SK-N-SH (cell line): ENCODE results near the gene IL18. TPM values are rescaled to one million over a fixed set of nuclear protein-coding genes. Genes with fewer than 3 reads are reported as not detected.

ENCODE experiments used
- CTCF ChIA-PET: fragments of 300-600, 350-600 bp; formaldehyde crosslinking; extraction: SDS; loops from one replicate; lab custom pipeline; 2021; lab: Yijun Ruan, JAX
- POLR2A ChIA-PET: fragments of 350-600 bp; sonication (Branson Sonifier 250); formaldehyde crosslinking; extraction: SDS; loops from one replicate; lab custom pipeline; 2020; ENCODE audit warnings: antibody characterized with exemption, inconsistent platforms; lab: Yijun Ruan, JAX
- DNase-seq: peaks from one replicate; pipeline ENCODE4 v3.0.0; 2012
- H2AFZ ChIP-seq: fragments of 200-600 bp; sonication (generic); 2 replicates; pipeline ENCODE4 v1.8.1; 2016; ENCODE audit warnings: antibody characterized with exemption, mild to moderate bottlenecking, low read depth
- H3F3A ChIP-seq: fragments of 200-600 bp; sonication (generic); replicated peaks from 2 replicates; pipeline ENCODE3; 2016; ENCODE audit warnings: antibody characterized with exemption, mild to moderate bottlenecking; ENCODE audit not compliant: insufficient read depth
- H3K27ac ChIP-seq, 2 experiments: fragments of 200-500 bp in 1 of 2; fragments of 200-600 bp in 1 of 2; sonication (Bioruptor generic) in 1 of 2; sonication (generic), shearing (Covaris generic) in 1 of 2; 2 replicates each; pipeline versions ENCODE4 v1.5.1 to v1.6.1; 2014 to 2016; ENCODE audit warnings: low read depth in 2 of 2, inconsistent platforms in 1 of 2, low read length in 1 of 2, mild to moderate bottlenecking in 1 of 2, mixed read lengths in 1 of 2
- H3K27me3 ChIP-seq: fragments of 200-600 bp; sonication (generic), shearing (Covaris generic); 2 replicates; pipeline ENCODE4 v1.6.1; 2016; ENCODE audit warnings: mixed run types; ENCODE audit not compliant: insufficient read depth
- H3K36me3 ChIP-seq, 2 experiments: fragments of 200-500 bp in 1 of 2; fragments of 200-600 bp in 1 of 2; sonication (Bioruptor generic) in 1 of 2; sonication (generic) in 1 of 2; replicated peaks in 1 of 2; 2 replicates each; pipeline versions ENCODE3 to v1.5.1; 2014 to 2016; ENCODE audit warnings: low read length in 1 of 2, mild to moderate bottlenecking in 1 of 2; ENCODE audit not compliant: insufficient read depth in 2 of 2, control insufficient read depth in 1 of 2
- H3K4me1 ChIP-seq, 2 experiments: fragments of 200-500 bp in 1 of 2; fragments of 200-600 bp in 1 of 2; sonication (Bioruptor generic) in 1 of 2; sonication (generic), shearing (Covaris generic) in 1 of 2; 2 replicates each; pipeline versions ENCODE4 v1.5.1 to v1.6.1; 2014 to 2016; ENCODE audit warnings: low read depth in 1 of 2, low read length in 1 of 2, mixed run types in 1 of 2; ENCODE audit not compliant: insufficient read depth in 2 of 2, control insufficient read depth in 1 of 2
- H3K4me2 ChIP-seq: fragments of 200-600 bp; sonication (generic), shearing (Covaris generic); 2 replicates; pipeline ENCODE4 v1.6.1; 2017; ENCODE audit warnings: mixed run types
- H3K4me3 ChIP-seq, 2 experiments: fragments of 200-500 bp in 1 of 2; fragments of 200-600 bp in 1 of 2; sonication (Bioruptor generic) in 1 of 2; sonication (generic), shearing (Covaris generic) in 1 of 2; 2 replicates each; pipeline versions ENCODE4 v1.5.1 to v1.8.1; 2014 to 2016; ENCODE audit warnings: low read depth in 2 of 2, inconsistent platforms in 1 of 2, low read length in 1 of 2, mild to moderate bottlenecking in 1 of 2, mixed read lengths in 1 of 2, moderate library complexity in 1 of 2
- H3K79me2 ChIP-seq: fragments of 200-600 bp; sonication (generic); 2 replicates; pipeline ENCODE4 v1.8.1; 2017; ENCODE audit warnings: mild to moderate bottlenecking; ENCODE audit not compliant: insufficient read depth
- H3K9ac ChIP-seq: fragments of 200-600 bp; sonication (generic); 2 replicates; pipeline ENCODE4 v1.6.1; 2017; ENCODE audit warnings: mixed run types
- H3K9me2 ChIP-seq: fragments of 200-600 bp; sonication (generic); 2 replicates; pipeline ENCODE4 v1.6.1; 2017; ENCODE audit warnings: mixed run types
- H3K9me3 ChIP-seq: fragments of 200-600 bp; sonication (generic); 2 replicates; pipeline ENCODE4 v1.6.1; 2017; ENCODE audit warnings: mixed run types, mild to moderate bottlenecking, moderate library complexity
- H4K20me1 ChIP-seq: fragments of 200-600 bp; sonication (generic); 2 replicates; pipeline ENCODE4 v1.6.1; 2017; ENCODE audit warnings: mild to moderate bottlenecking, mixed run types; ENCODE audit not compliant: insufficient read depth
- CHD2 ChIP-seq: fragments of 150-350 bp; IDR thresholded peaks from 2 replicates; pipeline ENCODE4 v1.6.1; 2018; ENCODE audit warnings: low read length; ENCODE audit not compliant: partially characterized antibody
- ELF1 ChIP-seq: IDR thresholded peaks from 2 replicates; pipeline ENCODE4 v1.4.0; 2012
- EZH2phosphoT487 ChIP-seq: fragments of 200-600 bp; sonication (generic); IDR thresholded peaks from 2 replicates; pipeline ENCODE4 v1.6.1; 2017; ENCODE audit warnings: low read depth, mixed run types, mild to moderate bottlenecking, antibody characterized with exemption, moderate library complexity, borderline replicate concordance
- FOSL2 ChIP-seq: IDR thresholded peaks from 2 replicates; pipeline ENCODE4 v1.4.0; 2012; ENCODE audit warnings: low read depth, mild to moderate bottlenecking, moderate library complexity, borderline replicate concordance
- GABPA ChIP-seq: IDR thresholded peaks from 2 replicates; pipeline ENCODE4 v1.4.0; 2012; ENCODE audit warnings: low read depth, mild to moderate bottlenecking
- MAX ChIP-seq: IDR thresholded peaks from 2 replicates; pipeline ENCODE4 v1.4.0; 2012; ENCODE audit warnings: low read depth
- MEF2A ChIP-seq: IDR thresholded peaks from 2 replicates; pipeline ENCODE4 v1.4.0; 2012; ENCODE audit warnings: low read depth, borderline replicate concordance
- NFIC ChIP-seq: IDR thresholded peaks from 2 replicates; pipeline ENCODE4 v1.4.0; 2012; ENCODE audit warnings: borderline replicate concordance
- POLR2AphosphoS5 ChIP-seq: IDR thresholded peaks from 2 replicates; pipeline ENCODE4 v1.6.1; 2012; ENCODE audit warnings: low read depth, low read length
- RAD21 ChIP-seq: IDR thresholded peaks from 2 replicates; pipeline ENCODE4 v1.6.1; 2012; ENCODE audit warnings: mild to moderate bottlenecking, low read length
- RFX5 ChIP-seq: IDR thresholded peaks from 2 replicates; pipeline ENCODE4 v1.6.1; 2012; ENCODE audit warnings: mild to moderate bottlenecking, improper control_type of control experiment, low read length
- SMC3 ChIP-seq: IDR thresholded peaks from 2 replicates; pipeline ENCODE4 v1.6.1; 2012; ENCODE audit warnings: low read depth, low read length, improper control_type of control experiment
- TEAD4 ChIP-seq: IDR thresholded peaks from 2 replicates; pipeline ENCODE4 v1.4.0; 2012; ENCODE audit warnings: mild to moderate bottlenecking, borderline replicate concordance; ENCODE audit not compliant: insufficient read depth
- USF1 ChIP-seq: IDR thresholded peaks from 2 replicates; pipeline ENCODE4 v1.4.0; 2012; ENCODE audit warnings: low read depth, borderline replicate concordance
- USF2 ChIP-seq: fragments of 150-350 bp; IDR thresholded peaks from 2 replicates; pipeline ENCODE4 v1.6.1; 2017; ENCODE audit warnings: antibody characterized with exemption, low read length, low read depth, borderline replicate concordance
- WGBS: methylation state at CpG from one replicate; pipeline ENCODE4 v1.1.6; 2017; ENCODE audit warnings: low lambda C conversion rate; 5-methylcytosine and 5-hydroxymethylcytosine counted together
- polyA plus RNA-seq, 3 experiments: library from polyadenylated mRNA; depleted of rRNA; stranded (reverse); fragments of >200 nt; gene quantifications; 2 replicates each; pipeline ENCODE4 v1.2.3, GENCODE V29; 2012
- TF ChIP-seq, protein P1 (sequence below): fragments of 200-600 bp; sonication (generic); IDR thresholded peaks from 2 replicates; pipeline ENCODE4 v1.6.1; 2017; ENCODE audit warnings: antibody characterized with exemption, mild to moderate bottlenecking, moderate library complexity
- TF ChIP-seq, protein P2 (sequence below): IDR thresholded peaks from 2 replicates; pipeline ENCODE4 v1.6.1; 2012; ENCODE audit warnings: mild to moderate bottlenecking, low read depth, low read length, moderate library complexity

Gene IL18
- polyA plus RNA-seq, 1 of the 3 experiments (the other 2 are of a cell fraction) = 0.28 TPM

DNA sequence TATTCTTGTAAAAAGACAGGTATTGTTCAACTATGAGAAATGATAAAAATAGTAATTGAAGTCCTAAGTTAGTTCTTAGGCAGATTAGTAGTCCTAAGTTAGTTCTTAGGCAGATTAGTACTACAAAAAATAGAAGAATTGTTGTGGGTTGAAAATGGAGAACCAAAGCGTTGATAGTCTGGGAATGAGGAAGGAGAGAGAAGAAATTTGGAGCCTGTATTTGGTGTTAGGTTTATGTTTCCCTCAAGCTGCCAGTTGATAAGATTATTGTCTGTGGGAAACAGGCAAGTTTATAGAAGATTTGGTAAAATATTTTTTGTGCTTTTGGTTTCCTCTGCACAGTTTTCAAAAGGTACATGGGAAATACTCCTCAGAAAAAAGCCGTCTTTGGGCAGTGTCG lies 15.0 kb upstream of the IL18 start:
- WGBS = 80% methylated on average over 3 of the region's 3 CpGs
- no peak overlapping the region for H3K27ac ChIP-seq
- H3K9me2 ChIP-seq = no peaks in the 10 kb centered on the region
- no peak for DNase-seq
- no peak overlapping the region for H3K9ac ChIP-seq
- H3K36me3 ChIP-seq = no peaks in the 10 kb centered on the region
- no peaks in the 10 kb centered on the region for H3K79me2 ChIP-seq
- H3K4me3 ChIP-seq = no peak overlapping the region
- CTCF ChIA-PET = no interaction called here
- H2AFZ ChIP-seq = no peak overlapping the region
- no peaks in the 10 kb centered on the region for H3K27me3 ChIP-seq
- TF ChIP-seq GABPA (no peak), CHD2 (no peak), POLR2AphosphoS5 (no peak), ELF1 (no peak), RAD21 (no peak), TEAD4 (no peak), USF1 (no peak), SMC3 (no peak), RFX5 (no peak), FOSL2 (no peak), EZH2phosphoT487 (no peak), MAX (no peak), MEF2A (no peak), NFIC (no peak), USF2 (no peak)
- TF ChIP-seq, protein P1, sequence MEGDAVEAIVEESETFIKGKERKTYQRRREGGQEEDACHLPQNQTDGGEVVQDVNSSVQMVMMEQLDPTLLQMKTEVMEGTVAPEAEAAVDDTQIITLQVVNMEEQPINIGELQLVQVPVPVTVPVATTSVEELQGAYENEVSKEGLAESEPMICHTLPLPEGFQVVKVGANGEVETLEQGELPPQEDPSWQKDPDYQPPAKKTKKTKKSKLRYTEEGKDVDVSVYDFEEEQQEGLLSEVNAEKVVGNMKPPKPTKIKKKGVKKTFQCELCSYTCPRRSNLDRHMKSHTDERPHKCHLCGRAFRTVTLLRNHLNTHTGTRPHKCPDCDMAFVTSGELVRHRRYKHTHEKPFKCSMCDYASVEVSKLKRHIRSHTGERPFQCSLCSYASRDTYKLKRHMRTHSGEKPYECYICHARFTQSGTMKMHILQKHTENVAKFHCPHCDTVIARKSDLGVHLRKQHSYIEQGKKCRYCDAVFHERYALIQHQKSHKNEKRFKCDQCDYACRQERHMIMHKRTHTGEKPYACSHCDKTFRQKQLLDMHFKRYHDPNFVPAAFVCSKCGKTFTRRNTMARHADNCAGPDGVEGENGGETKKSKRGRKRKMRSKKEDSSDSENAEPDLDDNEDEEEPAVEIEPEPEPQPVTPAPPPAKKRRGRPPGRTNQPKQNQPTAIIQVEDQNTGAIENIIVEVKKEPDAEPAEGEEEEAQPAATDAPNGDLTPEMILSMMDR = no peak
- TF ChIP-seq, protein P2, sequence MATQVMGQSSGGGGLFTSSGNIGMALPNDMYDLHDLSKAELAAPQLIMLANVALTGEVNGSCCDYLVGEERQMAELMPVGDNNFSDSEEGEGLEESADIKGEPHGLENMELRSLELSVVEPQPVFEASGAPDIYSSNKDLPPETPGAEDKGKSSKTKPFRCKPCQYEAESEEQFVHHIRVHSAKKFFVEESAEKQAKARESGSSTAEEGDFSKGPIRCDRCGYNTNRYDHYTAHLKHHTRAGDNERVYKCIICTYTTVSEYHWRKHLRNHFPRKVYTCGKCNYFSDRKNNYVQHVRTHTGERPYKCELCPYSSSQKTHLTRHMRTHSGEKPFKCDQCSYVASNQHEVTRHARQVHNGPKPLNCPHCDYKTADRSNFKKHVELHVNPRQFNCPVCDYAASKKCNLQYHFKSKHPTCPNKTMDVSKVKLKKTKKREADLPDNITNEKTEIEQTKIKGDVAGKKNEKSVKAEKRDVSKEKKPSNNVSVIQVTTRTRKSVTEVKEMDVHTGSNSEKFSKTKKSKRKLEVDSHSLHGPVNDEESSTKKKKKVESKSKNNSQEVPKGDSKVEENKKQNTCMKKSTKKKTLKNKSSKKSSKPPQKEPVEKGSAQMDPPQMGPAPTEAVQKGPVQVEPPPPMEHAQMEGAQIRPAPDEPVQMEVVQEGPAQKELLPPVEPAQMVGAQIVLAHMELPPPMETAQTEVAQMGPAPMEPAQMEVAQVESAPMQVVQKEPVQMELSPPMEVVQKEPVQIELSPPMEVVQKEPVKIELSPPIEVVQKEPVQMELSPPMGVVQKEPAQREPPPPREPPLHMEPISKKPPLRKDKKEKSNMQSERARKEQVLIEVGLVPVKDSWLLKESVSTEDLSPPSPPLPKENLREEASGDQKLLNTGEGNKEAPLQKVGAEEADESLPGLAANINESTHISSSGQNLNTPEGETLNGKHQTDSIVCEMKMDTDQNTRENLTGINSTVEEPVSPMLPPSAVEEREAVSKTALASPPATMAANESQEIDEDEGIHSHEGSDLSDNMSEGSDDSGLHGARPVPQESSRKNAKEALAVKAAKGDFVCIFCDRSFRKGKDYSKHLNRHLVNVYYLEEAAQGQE = no peak
- peaks cover 4 to 6% of the 10 kb centered on the region in 2 experiments; a peak in 2 of 4 replicates for H3K4me1 ChIP-seq
- H4K20me1 ChIP-seq = no peaks in the 10 kb centered on the region
- H3K4me2 ChIP-seq = no peak overlapping the region
- no peaks in the 10 kb centered on the region for H3K9me3 ChIP-seq
- POLR2A ChIA-PET = no interaction called here
- no peaks in the 10 kb centered on the region for H3F3A ChIP-seq
